ENCODE results near the gene APRT.

- no peak for TF ChIP-seq RAD51 (IDR thresholded peaks at IDR 0.05)
- TF ChIP-seq RBBP5 (conservative IDR thresholded peaks at IDR 0.05), result no peak
- TF ChIP-seq RFX5 (IDR thresholded peaks at IDR 0.05; ENCODE audit: low read depth, low read length), result no peak
- no peak for TF ChIP-seq SIX5 (IDR thresholded peaks at IDR 0.05; ENCODE audit: low read depth, low read length, severe bottlenecking)
- no peak for TF ChIP-seq POLR2A (IDR thresholded peaks at IDR 0.05; ENCODE audit: low read depth, low read length)
- TF ChIP-seq, protein P1, sequence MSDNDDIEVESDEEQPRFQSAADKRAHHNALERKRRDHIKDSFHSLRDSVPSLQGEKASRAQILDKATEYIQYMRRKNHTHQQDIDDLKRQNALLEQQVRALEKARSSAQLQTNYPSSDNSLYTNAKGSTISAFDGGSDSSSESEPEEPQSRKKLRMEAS (IDR thresholded peaks at IDR 0.05; ENCODE audit: low read depth, low read length), result no peak
Observed at GRCh38 chr16:88792078-88792550, 19.6 kb downstream of the APRT start.

Measured in GM12878 (cell line).